Stimulated activated CD8-positive, alpha-beta memory T cell treated with anti-CD3 and anti-CD28 coated beads, Interleukin-7, amount 100 ng/mL, for 24 hours (primary cell): Measurements from ENCODE around the gene AKT1.
A peak's percentile ranks its signal among the peaks of the same experiment; 100 is the strongest.

ENCODE experiments used
- DNase-seq: peaks from one replicate; pipeline ENCODE4 v3.0.0-alpha.2; 2020; ENCODE audit warnings: low read depth

The AKT1 gene

DNA sequence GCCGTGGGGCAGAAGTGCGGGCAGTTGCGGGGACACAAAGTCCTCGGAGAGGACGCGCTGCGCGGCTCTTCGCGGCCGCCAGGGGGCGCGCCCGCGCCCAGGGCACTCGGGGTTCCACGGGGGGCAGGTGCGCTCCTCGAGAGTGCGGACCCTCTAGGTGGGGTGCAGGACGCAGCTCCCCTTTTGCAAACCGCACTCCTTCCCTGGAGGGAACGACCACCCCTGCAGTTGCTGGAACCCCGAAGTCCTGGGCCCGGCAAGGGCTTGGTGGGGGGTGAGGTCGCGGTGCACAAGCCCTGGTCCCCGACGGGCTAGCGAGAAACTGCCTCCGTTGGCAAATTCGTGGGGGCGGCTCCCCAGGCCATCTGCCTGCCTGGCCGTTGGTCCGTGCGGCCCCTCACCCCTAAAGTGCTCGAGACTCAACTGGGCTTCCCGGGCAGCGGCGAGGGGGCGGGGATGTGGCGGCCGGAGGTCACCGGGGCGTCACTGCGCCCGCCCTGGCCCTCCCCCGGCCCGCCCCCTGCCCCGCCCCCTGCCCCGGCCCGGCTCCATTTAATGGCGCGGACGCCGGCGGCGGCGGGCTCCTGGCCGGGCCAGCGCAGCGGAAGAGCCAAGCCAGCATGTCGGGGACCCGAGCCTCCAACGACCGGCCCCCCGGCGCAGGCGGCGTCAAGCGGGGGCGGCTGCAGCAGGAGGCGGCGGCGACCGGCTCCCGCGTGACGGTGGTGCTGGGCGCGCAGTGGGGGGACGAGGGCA is 71.7 kb downstream of the AKT1 start, which contains the start of gene ADSS1:
Gene ADSS1 (plus strand): TSS at position 579 of the 756 bp plus-strand sequence. CDS start 42 bp downstream, at position 621.
- DNase-seq, result peak; percentile 16

DNA sequence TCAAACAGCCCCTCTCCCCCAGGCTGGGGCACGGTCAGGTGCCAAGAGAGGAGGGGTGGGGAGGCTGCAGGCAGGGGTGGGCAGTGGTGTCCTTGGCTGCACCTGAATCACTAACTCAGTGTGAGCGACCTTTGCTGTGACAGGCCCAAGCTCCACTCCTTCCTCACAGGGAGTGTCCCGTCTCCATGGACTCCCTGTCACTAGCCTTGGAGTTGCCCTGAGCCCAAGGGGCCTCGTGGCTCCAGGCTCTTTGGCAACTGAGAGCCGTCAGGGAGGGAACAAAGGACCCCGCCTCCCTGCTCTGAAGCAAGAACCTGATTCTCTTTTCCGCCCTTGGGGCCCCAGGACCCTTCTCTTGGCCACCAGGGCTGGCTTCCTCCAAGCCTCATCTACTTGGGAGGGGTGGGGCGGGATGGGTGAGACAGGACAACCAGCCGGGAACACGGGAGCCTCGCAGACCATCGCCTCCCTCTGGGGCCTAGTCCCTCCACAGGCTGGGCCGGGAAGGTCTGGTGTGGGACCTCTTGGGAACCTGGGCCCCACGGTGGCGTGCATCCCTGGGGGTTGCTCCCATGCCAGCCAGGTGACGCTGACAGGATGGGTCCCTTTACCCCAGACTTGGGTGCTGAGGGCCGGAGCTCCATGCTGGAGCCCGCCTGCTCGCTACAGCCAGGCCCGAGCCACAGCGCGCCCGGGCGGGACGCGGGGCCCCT is 72.5 kb downstream of the AKT1 start:
- no peak for DNase-seq

DNA sequence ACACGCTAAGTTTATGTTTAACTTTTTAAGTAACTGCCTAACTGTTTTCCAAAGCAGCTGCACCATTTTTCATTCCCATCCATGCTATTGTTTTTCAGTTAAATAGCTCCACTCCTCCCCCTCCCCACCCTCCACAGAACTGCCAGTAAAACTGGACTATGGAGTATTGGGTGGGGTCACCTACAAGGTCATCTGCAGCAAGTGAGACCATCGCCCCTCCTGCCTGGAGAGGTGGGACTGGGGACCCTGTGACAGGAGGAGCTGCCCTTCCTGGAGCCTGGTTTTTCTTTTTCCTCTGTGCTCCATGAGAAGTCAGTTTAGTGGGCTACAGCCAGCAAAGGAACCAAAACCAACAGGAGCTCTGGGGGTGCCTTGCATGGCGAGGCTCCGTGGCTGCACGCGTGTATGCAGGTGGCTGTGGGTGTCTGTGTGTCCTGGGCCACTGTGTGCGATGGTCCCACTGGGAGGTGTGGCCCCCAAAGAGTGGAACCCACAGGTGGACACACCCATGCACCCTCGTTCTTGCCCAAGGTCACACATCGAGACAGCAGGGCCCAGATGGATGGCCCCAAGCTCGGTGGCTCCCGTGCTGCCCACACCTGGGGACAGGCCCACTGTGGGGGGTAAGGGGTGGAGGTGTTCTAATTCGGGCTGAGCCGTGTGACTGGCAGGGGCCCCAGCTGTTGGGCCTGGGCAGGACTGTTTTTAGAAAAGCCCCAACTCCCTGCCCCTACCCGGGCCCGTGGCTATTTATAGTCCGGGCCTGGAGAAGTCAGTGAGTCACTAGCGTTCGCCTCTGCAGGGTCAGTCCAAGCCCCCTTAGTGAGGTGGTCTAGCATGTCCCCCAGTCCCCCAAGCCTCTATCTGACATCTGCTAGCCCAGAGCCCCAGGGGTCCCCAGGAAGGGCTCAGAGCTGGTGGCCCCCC is 73.8 kb downstream of the AKT1 start:
- DNase-seq, result no peak
